ENCODE data around the gene GAB3.
"Not testable (repeated sequence)": the region's sequence is repeated elsewhere in the genome, so short reads cannot be mapped to it uniquely, and the experiment has no call there.

Gene GAB3

GRCh38 chrX:154727871-154728270, 23.0 kb downstream of the GAB3 start:
- H3K4me3 ChIP-seq (ENCODE audit: low read length): no peak overlapping the region
- DNase-seq (ENCODE audit: low read depth, low spot score): no peak

GRCh38 chrX:154727418-154727817, 23.5 kb downstream of the GAB3 start:
- no peak for DNase-seq (ENCODE audit: low read depth, low spot score)
- no peak overlapping the region for H3K4me3 ChIP-seq (ENCODE audit: low read length)

GRCh38 chrX:154724993-154725756, 25.7 kb downstream of the GAB3 start:
- no peak overlapping the region for H3K4me3 ChIP-seq (ENCODE audit: low read length)
- no peak for DNase-seq (ENCODE audit: low read depth, low spot score)

- H3K4me3 ChIP-seq (ENCODE audit: low read length): no peak overlapping the region
- DNase-seq (ENCODE audit: low read depth, low spot score): no peak
Measured at GRCh38 chrX:154721155-154721554, 29.7 kb downstream of the GAB3 start.

- DNase-seq (ENCODE audit: low read depth, low spot score): no peak
- no peak overlapping the region for H3K4me3 ChIP-seq (ENCODE audit: low read length)
Measured at GRCh38 chrX:154720067-154720466, 30.8 kb downstream of the GAB3 start.

DNA sequence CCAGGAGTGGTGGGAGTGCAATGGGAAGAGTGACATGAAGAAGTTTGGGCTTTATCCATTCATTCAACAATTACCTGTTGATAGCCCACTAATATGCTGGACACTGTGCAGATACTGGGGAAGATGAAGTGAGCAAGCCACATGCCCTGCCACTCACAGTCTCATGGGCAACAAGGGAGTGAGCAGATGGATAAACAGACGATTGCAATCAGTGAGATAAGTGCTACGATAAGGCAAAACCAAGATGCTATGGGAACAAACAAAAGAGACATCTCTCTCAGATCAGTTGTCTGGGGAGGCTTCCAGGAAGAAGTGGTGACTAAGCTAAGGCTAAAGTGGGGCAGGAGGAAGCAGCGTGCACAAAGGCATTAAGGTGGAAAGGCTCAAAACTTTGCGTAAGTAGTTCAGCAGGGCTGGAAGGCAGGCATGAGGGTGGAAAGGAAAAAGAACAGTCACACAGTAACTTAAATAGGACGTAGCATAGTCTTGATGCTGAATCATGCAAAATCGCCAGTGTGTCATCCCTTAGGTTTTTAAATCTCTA, 31.7 kb downstream of the GAB3 start:
- H3K4me3 ChIP-seq (ENCODE audit: low read length): 0 out of 2 replicates have a peak overlapping the region, but pooled peaks have one; percentile 9
- DNase-seq (ENCODE audit: low read depth, low spot score): peak; percentile 73

- H3K4me3 ChIP-seq (ENCODE audit: low read length): no peak overlapping the region
- no peak for DNase-seq (ENCODE audit: low read depth, low spot score)
Measured at GRCh38 chrX:154718616-154719015, 32.3 kb downstream of the GAB3 start.

DNA sequence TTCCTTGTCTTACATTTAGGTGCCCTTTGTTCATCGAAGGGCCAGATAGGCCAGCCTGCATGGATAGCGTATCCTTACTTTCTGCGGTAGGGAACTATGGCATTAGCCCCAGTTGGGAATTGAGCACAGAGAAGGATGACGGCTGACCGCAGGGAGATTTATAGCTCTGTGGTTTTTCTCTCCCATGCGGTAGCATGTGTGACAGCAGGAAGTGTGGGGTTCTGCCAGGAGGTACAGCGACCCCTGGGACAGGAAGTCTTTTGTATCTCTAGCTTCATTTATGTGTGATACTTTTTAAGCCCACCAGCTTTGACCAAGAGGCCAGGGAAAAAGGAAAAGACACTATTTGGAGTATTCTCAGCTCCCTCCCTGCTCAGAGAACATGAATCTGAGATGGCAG, 33.1 kb downstream of the GAB3 start:
- peak; percentile 82 for DNase-seq (ENCODE audit: low read depth, low spot score)
- peak overlapping the region; percentile 32 for H3K4me3 ChIP-seq (ENCODE audit: low read length)

DNA sequence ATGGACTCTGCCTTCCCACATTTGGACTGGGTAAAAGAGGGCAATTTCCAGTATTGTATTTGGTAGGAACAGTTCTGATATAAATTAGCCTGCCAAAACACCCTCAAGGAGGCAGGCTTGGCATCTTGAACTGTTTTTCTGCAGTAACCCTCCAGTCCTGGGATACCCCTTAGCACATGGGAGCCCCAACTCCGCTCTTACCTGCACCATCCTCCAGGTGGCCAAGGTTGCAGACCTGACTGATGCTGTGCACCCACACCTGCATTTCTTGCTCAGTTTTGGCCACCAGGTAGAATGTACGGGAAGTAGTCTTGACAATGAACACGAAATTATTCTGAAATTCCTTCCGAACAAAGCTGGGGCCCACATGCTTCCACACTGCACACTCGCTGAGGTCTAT, 35.1 kb downstream of the GAB3 start:
- no peak for DNase-seq (ENCODE audit: low read depth, low spot score)
- no peak overlapping the region for H3K4me3 ChIP-seq (ENCODE audit: low read length)

GRCh38 chrX:154714925-154715324, 36.0 kb downstream of the GAB3 start:
- DNase-seq (ENCODE audit: low read depth, low spot score): peak; percentile 66

DNA sequence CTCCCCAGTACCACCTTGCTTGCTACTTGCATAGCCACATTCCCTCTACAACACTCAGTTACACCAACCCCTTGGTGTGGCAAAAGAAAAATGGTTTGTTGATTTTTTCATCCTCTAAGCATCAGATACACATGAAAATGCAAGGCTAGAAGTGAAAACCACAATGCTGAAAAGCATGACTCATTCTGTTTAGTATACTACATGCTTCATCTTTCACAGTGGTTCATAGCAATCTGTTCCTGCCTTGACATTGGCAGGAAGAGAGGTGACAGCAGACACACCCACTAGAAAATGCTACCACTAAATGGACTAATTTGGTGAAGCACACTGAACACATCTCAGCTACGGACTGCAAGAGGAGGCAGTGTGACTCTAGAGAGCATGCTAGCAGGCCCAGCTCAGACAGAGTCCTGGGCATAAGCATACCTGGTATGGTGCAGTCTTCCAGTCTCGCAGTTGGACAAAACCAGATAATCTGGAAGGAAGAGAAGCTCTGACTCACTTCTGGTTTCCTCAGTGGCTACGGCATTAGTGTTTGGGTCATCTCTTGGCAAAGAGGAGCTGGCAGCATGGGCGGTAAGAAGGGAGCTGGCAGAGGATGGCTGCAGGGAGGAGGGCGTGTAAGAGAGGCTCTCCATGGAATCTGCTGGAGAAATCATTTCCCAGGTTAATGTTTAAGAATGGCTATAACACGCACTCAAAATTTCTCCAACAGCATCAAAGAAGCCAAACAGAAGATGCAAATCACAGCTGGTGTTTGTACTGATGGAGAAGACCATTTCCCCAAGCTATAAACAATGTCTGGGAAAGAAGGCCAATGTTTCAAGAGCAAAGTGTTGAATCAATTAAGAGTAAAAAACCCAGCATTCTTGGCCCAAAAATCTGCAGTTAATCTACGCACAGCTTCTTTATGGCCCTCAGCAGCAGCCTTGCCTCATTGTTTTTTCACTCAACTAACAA, 37.8 kb downstream of the GAB3 start:
- peak; percentile 84 for DNase-seq (ENCODE audit: low read depth, low spot score)
- H3K4me3 ChIP-seq (ENCODE audit: low read length): no peak overlapping the region

More at GRCh38 chrX:154714925-154715324, 36.0 kb downstream of the GAB3 start:
- no peak overlapping the region for H3K4me3 ChIP-seq (ENCODE audit: low read length)

DNA sequence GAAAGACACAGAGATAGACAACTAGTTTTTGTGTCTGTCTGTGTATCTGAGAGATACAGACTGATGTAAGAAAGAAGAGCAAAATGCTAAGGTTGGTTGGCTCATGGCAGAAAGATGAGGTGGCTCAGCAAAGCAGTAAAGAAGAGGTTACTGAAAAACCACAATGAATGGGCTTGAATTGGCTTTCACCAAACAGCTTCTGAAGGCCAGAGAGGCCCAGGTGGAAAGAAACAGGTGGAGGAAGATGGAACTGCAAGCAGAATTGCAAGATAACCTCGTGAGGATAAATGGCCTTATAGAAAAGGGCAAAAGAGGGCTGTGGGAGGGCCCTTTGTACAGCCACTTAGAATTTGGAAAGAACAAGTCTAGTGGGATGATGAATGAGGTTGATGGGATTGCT, 39.6 kb downstream of the GAB3 start:
- no peak for DNase-seq (ENCODE audit: low read depth, low spot score)
- no peak overlapping the region for H3K4me3 ChIP-seq (ENCODE audit: low read length)

DNA sequence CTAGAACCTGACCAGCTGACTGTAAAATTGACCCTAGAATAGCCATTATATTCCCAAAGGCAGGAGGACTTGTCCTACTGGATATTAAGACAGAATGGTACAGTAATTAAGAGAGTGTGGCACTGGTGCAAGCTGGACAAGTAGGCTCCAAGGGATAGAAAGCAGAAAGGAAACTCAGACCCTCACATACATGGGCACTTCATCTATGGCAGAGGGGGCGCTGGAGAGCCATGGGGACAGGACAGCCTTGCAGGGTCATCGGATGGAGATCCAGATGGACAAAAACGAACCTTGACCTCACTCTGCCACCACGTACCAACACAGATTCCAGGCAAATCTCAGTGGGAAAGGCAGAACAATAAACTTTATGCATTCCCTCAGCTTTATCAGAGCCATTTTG, 40.6 kb downstream of the GAB3 start:
- no peak for DNase-seq (ENCODE audit: low read depth, low spot score)
- no peak overlapping the region for H3K4me3 ChIP-seq (ENCODE audit: low read length)

DNA sequence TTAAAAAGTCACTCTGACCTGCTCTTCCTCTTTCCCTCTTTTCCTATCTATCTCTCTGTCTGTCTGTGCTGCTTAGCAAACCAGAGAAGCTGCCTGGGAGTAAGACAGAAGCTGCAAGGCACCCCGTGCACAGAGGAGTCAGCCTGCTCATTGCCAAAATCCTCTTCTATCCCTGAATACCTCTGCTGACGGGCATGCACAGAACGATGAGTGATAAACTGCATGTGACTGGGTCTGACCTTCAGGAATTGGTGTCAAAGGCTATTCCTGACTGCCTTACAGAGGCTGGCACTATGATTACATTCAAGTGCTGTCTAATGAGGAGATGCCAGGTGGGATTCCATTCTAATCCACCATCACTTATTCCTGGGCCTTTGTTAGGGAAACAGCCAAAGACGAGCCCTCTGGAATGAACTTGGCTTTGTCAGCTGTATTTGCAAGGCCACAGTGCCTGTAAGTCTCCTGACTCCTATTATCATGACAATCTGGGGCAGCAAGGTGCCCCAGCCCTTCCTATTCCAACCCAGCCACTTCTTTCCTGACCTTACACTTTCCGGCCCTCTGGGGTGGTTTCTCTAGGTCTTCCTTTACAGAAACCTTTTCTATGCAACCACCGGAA, 52.1 kb downstream of the GAB3 start:
- H3K4me3 ChIP-seq (ENCODE audit: low read length): no peak overlapping the region
- DNase-seq (ENCODE audit: low read depth, low spot score): no peak

GRCh38 chrX:154696676-154697045, 54.2 kb downstream of the GAB3 start:
- no peak for DNase-seq (ENCODE audit: low read depth, low spot score)
- no peak overlapping the region for H3K4me3 ChIP-seq (ENCODE audit: low read length)

DNA sequence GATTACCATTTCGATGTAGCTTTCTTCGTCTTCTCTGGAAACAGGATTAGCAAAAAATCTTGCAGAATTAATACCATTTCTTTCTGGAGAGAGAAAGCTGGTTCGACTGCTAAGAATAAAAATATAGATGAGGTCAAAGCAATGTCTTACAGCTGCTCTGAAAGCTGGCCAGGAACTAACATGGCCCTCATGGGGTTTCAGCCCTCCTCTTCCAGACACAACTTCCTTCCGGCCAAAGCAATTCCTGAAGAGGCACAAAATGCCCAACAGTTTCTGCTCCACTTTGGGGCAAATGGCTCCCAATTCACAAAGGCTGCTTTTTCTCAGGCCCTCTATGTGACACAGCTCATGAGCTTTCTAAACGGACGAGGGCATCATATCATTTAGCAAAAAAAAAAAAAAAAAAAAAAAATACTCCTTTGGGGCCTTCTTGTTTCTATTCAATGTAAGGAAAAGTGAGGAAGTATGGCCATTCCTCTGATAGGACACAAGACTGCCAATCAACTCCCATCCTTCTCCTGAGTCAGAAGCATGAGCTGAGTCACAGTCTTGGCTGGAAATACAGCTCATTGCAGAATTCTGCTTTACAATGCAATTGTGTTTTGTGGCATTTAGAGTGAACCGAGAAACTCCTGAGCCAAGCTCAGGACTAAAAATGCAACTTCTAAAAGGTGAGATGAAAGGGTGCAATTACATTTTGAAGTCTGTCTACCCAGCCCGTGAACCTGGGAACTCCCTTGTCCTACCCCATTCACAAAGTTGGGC, 54.8 kb downstream of the GAB3 start:
- no peak for DNase-seq (ENCODE audit: low read depth, low spot score)
- H3K4me3 ChIP-seq (ENCODE audit: low read length): no peak overlapping the region

GRCh38 chrX:154693394-154693793, 57.5 kb downstream of the GAB3 start:
- peak; percentile 85 for DNase-seq (ENCODE audit: low read depth, low spot score)
- no peak overlapping the region for H3K4me3 ChIP-seq (ENCODE audit: low read length)

DNA sequence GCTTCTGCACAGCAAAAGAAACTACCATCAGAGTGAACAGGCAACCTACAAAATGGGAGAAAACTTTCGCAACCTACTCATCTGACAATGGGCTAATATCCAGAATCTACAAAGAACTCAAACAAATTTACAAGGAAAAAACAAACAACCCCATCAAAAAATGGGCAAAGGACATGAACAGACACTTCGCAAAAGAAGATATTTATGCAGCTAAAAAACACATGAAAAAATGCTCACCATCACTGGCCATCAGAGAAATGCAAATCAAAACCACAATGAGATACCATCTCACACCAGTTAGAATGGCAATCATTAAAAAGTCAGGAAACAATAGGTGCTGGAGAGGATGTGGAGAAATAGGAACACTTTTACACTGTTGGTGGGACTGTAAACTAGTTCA, 60.4 kb downstream of the GAB3 start:
- H3K4me3 ChIP-seq (ENCODE audit: low read length); DNase-seq (ENCODE audit: low read depth, low spot score): not testable (repeated sequence)

GRCh38 chrX:154672084-154672483, 78.8 kb downstream of the GAB3 start:
- not testable (repeated sequence) for DNase-seq (ENCODE audit: low read depth, low spot score); H3K4me3 ChIP-seq (ENCODE audit: low read length)

Measured in Jurkat, Clone E6-1 (cell line).